Measurements from ENCODE around the gene IPO13.

IPO13 gene

GRCh38 chr1:43982808-43983207, 36.1 kb downstream of the IPO13 start:
- Histone ChIP-seq H3K27ac (ENCODE audit: low read length) (no peak overlapping the region), H3K79me2 (ENCODE audit: low read length) (peaks cover 20% of the 10 kb centered on the region), H2AFZ (ENCODE audit: low read length) (no peak overlapping the region), H3K9ac (ENCODE audit: low read length) (no peak overlapping the region), H3K9me2 (replicated peaks; ENCODE audit: insufficient read depth, low read length) (no peaks in the 10 kb centered on the region), H3F3A (ENCODE audit: insufficient read depth, low read length) (peaks cover 6% of the 10 kb centered on the region; the same call in 1 of the 2 replicates), H3K4me2 (ENCODE audit: low read depth, low read length) (no peak overlapping the region), H3K36me3 (replicated peaks; ENCODE audit: insufficient read depth, low read length) (no peaks in the 10 kb centered on the region), H3K4me3 (ENCODE audit: low read length) (no peak overlapping the region), H4K20me1 (ENCODE audit: insufficient read depth, low read length) (no peaks in the 10 kb centered on the region), H3K27me3 (replicated peaks; ENCODE audit: insufficient read depth, low read length) (no peaks in the 10 kb centered on the region), H3K4me1 (ENCODE audit: low read length) (peaks cover 12% of the 10 kb centered on the region; the same call in 1 of the 2 replicates), H3K9me3 (replicated peaks; ENCODE audit: insufficient read depth, low read length) (no peaks in the 10 kb centered on the region)
- DNase-seq = no peak
- TF ChIP-seq, protein P1, sequence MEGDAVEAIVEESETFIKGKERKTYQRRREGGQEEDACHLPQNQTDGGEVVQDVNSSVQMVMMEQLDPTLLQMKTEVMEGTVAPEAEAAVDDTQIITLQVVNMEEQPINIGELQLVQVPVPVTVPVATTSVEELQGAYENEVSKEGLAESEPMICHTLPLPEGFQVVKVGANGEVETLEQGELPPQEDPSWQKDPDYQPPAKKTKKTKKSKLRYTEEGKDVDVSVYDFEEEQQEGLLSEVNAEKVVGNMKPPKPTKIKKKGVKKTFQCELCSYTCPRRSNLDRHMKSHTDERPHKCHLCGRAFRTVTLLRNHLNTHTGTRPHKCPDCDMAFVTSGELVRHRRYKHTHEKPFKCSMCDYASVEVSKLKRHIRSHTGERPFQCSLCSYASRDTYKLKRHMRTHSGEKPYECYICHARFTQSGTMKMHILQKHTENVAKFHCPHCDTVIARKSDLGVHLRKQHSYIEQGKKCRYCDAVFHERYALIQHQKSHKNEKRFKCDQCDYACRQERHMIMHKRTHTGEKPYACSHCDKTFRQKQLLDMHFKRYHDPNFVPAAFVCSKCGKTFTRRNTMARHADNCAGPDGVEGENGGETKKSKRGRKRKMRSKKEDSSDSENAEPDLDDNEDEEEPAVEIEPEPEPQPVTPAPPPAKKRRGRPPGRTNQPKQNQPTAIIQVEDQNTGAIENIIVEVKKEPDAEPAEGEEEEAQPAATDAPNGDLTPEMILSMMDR (IDR thresholded peaks at IDR 0.05; ENCODE audit: low read length) = no peak
- TF ChIP-seq EZH2phosphoT487 (IDR thresholded peaks at IDR 0.05; ENCODE audit: low read length) (no peak), EZH2 (optimal IDR thresholded peaks at IDR 0.05; ENCODE audit: low read depth, low read length) (no peak)

DNA sequence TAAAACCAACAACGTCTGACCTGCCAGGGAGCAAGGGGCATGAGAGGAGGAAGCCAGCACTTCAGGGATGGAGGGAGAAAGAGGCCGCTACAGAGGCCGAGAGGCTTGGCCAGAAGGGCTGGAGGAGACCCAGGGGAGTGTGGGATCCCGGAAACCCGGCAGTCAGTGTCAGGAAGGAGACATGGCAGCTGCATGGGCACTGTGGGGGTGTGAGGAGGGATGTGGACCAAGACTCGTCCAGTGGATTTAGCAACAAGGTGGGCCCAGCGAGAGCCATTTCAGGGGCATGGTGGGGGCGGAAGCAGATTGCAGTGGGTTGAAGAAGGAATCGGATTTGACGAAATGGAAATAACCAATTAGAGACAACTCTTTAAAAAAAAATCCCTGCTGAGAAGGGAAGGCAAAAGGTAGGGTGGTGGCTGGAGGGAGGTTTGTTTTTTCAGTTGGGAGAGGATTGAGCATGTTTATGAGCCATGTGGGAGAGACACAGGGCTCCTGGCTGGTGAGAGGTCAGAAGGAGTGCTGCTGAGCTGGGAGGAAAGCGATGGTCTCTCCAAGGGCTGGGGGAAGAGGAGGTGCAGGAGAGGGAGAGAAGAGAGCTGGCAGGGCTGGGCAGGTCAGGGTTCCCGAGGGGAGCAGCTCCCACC, 36.6 kb downstream of the IPO13 start:
- H3K36me3 ChIP-seq (replicated peaks; ENCODE audit: insufficient read depth, low read length) = no peaks in the 10 kb centered on the region
- no peaks in the 10 kb centered on the region for H3K9me3 ChIP-seq (replicated peaks; ENCODE audit: insufficient read depth, low read length)
- TF ChIP-seq, protein P1 (IDR thresholded peaks at IDR 0.05; ENCODE audit: low read length) = no peak
- TF ChIP-seq EZH2phosphoT487 (IDR thresholded peaks at IDR 0.05; ENCODE audit: low read length) = no peak
- no peak for TF ChIP-seq EZH2 (optimal IDR thresholded peaks at IDR 0.05; ENCODE audit: low read depth, low read length)
- no peak for DNase-seq
- no peak overlapping the region for H2AFZ ChIP-seq (ENCODE audit: low read length)
- no peaks in the 10 kb centered on the region for H3K9me2 ChIP-seq (replicated peaks; ENCODE audit: insufficient read depth, low read length)
- H3K9ac ChIP-seq (ENCODE audit: low read length) = no peak overlapping the region
- H4K20me1 ChIP-seq (ENCODE audit: insufficient read depth, low read length) = no peaks in the 10 kb centered on the region
- H3K4me2 ChIP-seq (ENCODE audit: low read depth, low read length) = no peak overlapping the region
- H3K4me1 ChIP-seq (ENCODE audit: low read length) = peaks cover 6% of the 10 kb centered on the region; the same call in 1 of the 2 replicates
- no peak overlapping the region for H3K27ac ChIP-seq (ENCODE audit: low read length)
- H3K79me2 ChIP-seq (ENCODE audit: low read length) = peaks cover 18% of the 10 kb centered on the region
- no peak overlapping the region for H3K4me3 ChIP-seq (ENCODE audit: low read length)
- peaks cover under 1% of the 10 kb centered on the region; the same call in 1 of the 2 replicates for H3F3A ChIP-seq (ENCODE audit: insufficient read depth, low read length)
- H3K27me3 ChIP-seq (replicated peaks; ENCODE audit: insufficient read depth, low read length) = no peaks in the 10 kb centered on the region

- H3K9ac ChIP-seq (ENCODE audit: low read length) = no peak overlapping the region
These were observed 38.1 kb downstream of the IPO13 start for GRCh38 chr1:43984855-43985254.

More at GRCh38 chr1:43984855-43985254, 38.1 kb downstream of the IPO13 start:
- Histone ChIP-seq H3K36me3 (replicated peaks; ENCODE audit: insufficient read depth, low read length) (no peaks in the 10 kb centered on the region), H3K9me2 (replicated peaks; ENCODE audit: insufficient read depth, low read length) (no peaks in the 10 kb centered on the region), H3K4me3 (ENCODE audit: low read length) (no peak overlapping the region), H2AFZ (ENCODE audit: low read length) (no peak overlapping the region), H3K9me3 (replicated peaks; ENCODE audit: insufficient read depth, low read length) (no peaks in the 10 kb centered on the region), H3K27me3 (replicated peaks; ENCODE audit: insufficient read depth, low read length) (no peaks in the 10 kb centered on the region), H3K27ac (ENCODE audit: low read length) (no peak overlapping the region), H3K79me2 (ENCODE audit: low read length) (peaks cover 16% of the 10 kb centered on the region), H3K4me1 (ENCODE audit: low read length) (peaks cover 5% of the 10 kb centered on the region; the same call in 1 of the 2 replicates), H3K4me2 (ENCODE audit: low read depth, low read length) (no peak overlapping the region), H3F3A (ENCODE audit: insufficient read depth, low read length) (no peaks in the 10 kb centered on the region), H4K20me1 (ENCODE audit: insufficient read depth, low read length) (no peaks in the 10 kb centered on the region)
- no peak for TF ChIP-seq EZH2 (optimal IDR thresholded peaks at IDR 0.05; ENCODE audit: low read depth, low read length)
- TF ChIP-seq, protein P1 (IDR thresholded peaks at IDR 0.05; ENCODE audit: low read length) = no peak
- TF ChIP-seq EZH2phosphoT487 (IDR thresholded peaks at IDR 0.05; ENCODE audit: low read length) = no peak
- no peak for DNase-seq

All from MM.1S (cell line).